Mucosa of rectum (tissue), 2 donors: ENCODE results near the gene DZIP1.

ENCODE experiments used
- H3K27ac ChIP-seq, 2 donors: one replicate each; pipeline ENCODE4 v1.7.0; 2013; ENCODE audit warnings: inconsistent platforms in 2 of 2, low read depth in 2 of 2, low read length in 2 of 2
- H3K27me3 ChIP-seq, 2 donors: one replicate each; pipeline ENCODE4 v1.7.0; 2013; ENCODE audit warnings: low read length in 2 of 2; ENCODE audit not compliant: control insufficient read depth in 2 of 2, insufficient read depth in 2 of 2
- H3K36me3 ChIP-seq, 2 donors: one replicate each; pipeline ENCODE4 v1.7.0; 2013; ENCODE audit warnings: low read length in 2 of 2; ENCODE audit not compliant: control insufficient read depth in 2 of 2, insufficient read depth in 2 of 2
- H3K4me1 ChIP-seq, 2 donors: one replicate each; pipeline ENCODE4 v1.7.0; 2013; ENCODE audit warnings: low read length in 2 of 2, mild to moderate bottlenecking in 1 of 2; ENCODE audit not compliant: control insufficient read depth in 2 of 2, insufficient read depth in 2 of 2
- H3K4me3 ChIP-seq, 2 donors: one replicate each; pipeline ENCODE4 v1.7.0; 2013; ENCODE audit warnings: low read length in 2 of 2
- H3K9ac ChIP-seq, 2 donors: one replicate each; pipeline ENCODE4 v1.7.0; 2013; ENCODE audit warnings: low read length in 2 of 2, low read depth in 1 of 2, mild to moderate bottlenecking in 1 of 2
- H3K9me3 ChIP-seq, 2 donors: one replicate each; pipeline ENCODE4 v1.7.0; 2013; ENCODE audit warnings: low read length in 2 of 2; ENCODE audit not compliant: control insufficient read depth in 2 of 2
- donor health status: healthy.
- donor health status: Normal muscosa, but diverticular disease.

The DZIP1 gene

DNA sequence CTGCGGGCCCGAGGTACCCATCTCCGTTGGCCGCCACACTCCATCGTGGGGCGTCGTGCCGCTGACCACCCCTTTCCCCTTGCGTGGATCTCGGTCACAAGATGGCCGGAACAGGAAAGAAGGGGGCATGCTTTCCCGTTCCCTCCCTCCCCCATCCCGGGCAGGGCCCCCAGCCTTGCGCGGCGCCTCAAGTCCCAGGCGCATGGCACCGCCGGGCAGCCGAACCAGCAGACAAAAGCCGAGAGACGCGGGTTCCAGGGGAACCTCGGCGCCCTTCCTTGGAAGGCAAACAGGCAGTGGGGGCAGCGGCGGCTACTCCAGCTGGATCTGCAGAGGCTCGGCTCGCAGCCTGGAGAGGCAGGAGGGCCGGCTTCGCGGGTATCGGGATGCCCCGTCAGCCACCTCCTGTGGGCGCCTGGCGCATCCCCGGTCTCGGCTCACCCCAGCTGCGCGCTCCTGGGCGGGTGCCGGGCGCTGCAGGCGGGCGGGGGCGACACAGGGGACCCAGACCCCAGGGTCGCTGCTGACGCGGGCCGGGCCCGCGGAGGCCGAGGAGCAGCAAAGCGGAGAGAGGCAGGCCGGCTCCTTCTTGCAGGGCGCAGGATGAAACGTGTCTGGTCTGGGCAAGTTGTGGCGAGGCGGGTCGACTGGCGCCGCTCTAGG is 439 bp downstream of the DZIP1 start:
- peak overlapping the region in 1 of 2 donors; percentile 48 for H3K9ac ChIP-seq
- peaks cover 0 to 3% of the 10 kb centered on the region in 2 donors for H3K4me1 ChIP-seq
- no peaks in the 10 kb centered on the region for H3K36me3 ChIP-seq
- no peaks in the 10 kb centered on the region for H3K9me3 ChIP-seq
- H3K4me3 ChIP-seq, result peak overlapping the region; percentile 8 to 62
- peaks cover 15 to 28% of the 10 kb centered on the region in 2 donors for H3K27me3 ChIP-seq
- peak overlapping the region; percentile 38 to 51 for H3K27ac ChIP-seq

DNA sequence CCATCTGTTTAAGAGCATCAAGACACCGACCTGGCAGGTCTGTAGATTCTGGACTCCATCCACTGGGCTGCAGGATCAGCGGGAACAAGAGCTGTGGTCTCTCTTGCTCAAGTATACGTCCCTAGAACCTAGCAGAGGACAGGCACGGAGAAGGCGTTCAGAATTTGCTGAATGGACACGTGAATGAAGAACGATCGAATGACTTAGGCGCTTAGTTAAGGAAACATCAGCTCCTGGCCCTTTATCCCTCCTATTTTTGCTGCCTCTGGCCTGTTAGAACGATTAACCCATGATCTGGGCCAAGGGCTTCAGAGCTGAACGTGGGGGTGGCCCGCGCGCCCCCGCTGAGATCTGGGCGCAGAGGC is 953 bp downstream of the DZIP1 start:
- Histone ChIP-seq H3K9me3 (no peaks in the 10 kb centered on the region), H3K4me1 (peaks cover 0 to 3% of the 10 kb centered on the region in 2 donors), H3K9ac (peak overlapping the region in 1 of 2 donors; percentile 43), H3K4me3 (peak overlapping the region; percentile 8 to 62), H3K27me3 (peaks cover 15 to 28% of the 10 kb centered on the region in 2 donors), H3K36me3 (no peaks in the 10 kb centered on the region), H3K27ac (peak overlapping the region; percentile 38 to 51)

DNA sequence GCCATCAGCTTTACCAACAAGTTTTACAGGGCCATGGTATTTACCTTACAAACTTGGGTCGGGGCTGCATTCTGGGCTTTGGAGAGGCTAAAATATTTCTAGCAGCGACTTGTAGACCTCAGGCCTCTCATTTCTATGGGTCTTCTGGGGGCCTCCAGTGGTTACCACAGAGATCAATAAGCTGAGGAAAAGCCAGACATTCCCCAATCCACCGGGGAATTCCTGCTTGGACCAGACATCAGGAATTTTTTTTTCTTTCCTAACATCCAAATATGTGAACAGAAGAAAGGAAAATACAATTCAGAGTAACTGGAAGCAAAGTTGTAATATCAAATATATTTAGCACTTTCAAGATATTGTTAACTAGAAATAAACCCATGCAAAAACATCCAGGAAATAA is 1.5 kb downstream of the DZIP1 start:
- no peak overlapping the region for H3K27ac ChIP-seq
- H3K27me3 ChIP-seq, result peaks cover 15 to 28% of the 10 kb centered on the region in 2 donors
- peak overlapping the region in 1 of 2 donors; percentile 62 for H3K4me3 ChIP-seq
- no peak overlapping the region for H3K9ac ChIP-seq
- peaks cover 0 to 3% of the 10 kb centered on the region in 2 donors for H3K4me1 ChIP-seq
- H3K36me3 ChIP-seq, result no peaks in the 10 kb centered on the region
- no peaks in the 10 kb centered on the region for H3K9me3 ChIP-seq

- Histone ChIP-seq H3K9me3 (no peaks in the 10 kb centered on the region), H3K4me3 (peak overlapping the region in 1 of 2 donors; percentile 29), H3K27me3 (peaks cover 15 to 28% of the 10 kb centered on the region in 2 donors), H3K36me3 (no peaks in the 10 kb centered on the region), H3K27ac (no peak overlapping the region), H3K9ac (peak overlapping the region in 1 of 2 donors; percentile 16), H3K4me1 (peaks cover 0 to 3% of the 10 kb centered on the region in 2 donors)
Observed at GRCh38 chr13:95642028-95642621, 2.4 kb downstream of the DZIP1 start.

DNA sequence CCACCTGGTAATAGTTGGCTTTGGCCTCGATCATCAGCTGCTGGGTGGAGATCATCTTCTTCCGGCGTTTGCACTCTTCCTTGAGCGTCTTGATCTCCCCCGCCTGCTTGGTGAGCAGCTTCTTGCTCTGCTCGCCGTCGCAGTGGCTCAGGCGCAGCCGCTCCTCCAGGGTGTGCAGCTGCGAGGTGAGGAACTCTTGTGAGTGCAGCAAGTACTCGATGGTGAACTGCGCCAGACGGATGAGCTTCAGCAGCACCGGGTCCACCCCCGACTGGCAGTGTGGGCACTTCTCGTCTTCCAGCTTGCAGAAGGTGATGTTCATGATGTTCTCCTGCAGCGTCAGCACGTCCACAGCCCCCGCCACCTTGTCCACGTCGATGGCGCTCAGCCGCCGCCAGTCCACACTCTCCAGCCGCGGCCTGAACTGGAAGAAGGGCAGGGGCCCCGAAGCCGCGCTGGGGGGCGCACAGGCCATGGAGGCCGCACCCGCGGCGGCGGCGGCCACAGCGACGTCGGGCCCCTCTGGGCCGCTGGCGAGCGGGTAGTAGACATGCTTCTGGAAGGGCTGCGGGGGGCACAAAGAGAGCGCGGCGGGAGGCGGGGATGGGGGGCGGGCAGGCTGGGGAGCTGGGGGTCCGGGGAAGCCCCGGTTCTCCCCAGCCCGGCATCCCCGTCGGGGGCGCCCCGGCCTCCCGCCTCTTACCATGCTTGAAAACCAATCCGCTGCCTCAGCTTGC is 3.0 kb downstream of the DZIP1 start:
- no peaks in the 10 kb centered on the region for H3K9me3 ChIP-seq
- no peak overlapping the region for H3K27ac ChIP-seq
- H3K27me3 ChIP-seq, result peaks cover 15 to 28% of the 10 kb centered on the region in 2 donors
- no peaks in the 10 kb centered on the region for H3K36me3 ChIP-seq
- no peak overlapping the region for H3K9ac ChIP-seq
- peak overlapping the region in 1 of 2 donors; percentile 31 for H3K4me3 ChIP-seq
- peaks cover 0 to 3% of the 10 kb centered on the region in 2 donors for H3K4me1 ChIP-seq

DNA sequence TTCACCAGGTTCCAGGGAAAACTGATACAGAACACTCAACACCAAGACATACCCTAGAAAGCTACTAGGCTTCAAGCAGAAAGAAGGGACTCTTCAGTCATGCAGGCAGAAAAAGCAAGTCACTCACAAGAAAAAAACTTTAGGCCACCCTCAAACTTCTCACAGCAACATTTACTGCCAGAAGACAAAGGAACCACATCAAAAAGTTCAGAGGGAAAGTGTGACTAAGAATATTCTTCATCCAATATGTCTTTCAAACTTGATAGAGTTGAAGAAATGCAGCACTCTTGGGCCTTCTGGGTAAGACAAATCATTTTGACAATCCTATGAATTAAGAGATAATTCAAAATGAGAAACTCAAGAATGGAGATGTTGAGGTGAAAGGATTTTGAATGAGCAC is 7.7 kb downstream of the DZIP1 start:
- H3K27ac ChIP-seq, result no peak overlapping the region
- H3K27me3 ChIP-seq, result peaks cover 7 to 8% of the 10 kb centered on the region in 2 donors
- H3K9me3 ChIP-seq, result no peaks in the 10 kb centered on the region
- H3K4me1 ChIP-seq, result peaks cover 0 to 2% of the 10 kb centered on the region in 2 donors
- H3K4me3 ChIP-seq, result no peak overlapping the region
- H3K9ac ChIP-seq, result no peak overlapping the region
- no peaks in the 10 kb centered on the region for H3K36me3 ChIP-seq

DNA sequence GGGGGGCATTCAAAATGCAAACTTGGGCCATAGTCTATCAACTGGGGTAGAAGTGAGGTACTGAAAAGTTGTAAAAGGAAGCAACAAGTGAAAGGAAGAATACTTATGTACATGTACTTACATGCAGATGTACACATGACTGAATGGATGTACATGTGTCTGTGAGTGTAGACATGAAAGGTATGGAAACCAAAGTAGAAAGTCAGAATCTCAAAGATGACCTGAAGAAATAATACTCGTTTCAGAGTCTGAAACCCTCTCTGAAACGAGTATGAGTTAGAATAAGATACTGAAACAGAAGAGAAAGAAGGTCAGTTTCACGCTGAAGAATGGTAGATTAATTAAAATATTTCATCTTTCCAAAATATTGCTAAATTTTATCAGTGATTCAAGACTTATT is 13.9 kb downstream of the DZIP1 start:
- Histone ChIP-seq H3K4me3 (no peak overlapping the region), H3K9me3 (no peaks in the 10 kb centered on the region), H3K9ac (no peak overlapping the region), H3K36me3 (no peaks in the 10 kb centered on the region), H3K4me1 (no peaks in the 10 kb centered on the region), H3K27me3 (peaks cover 0 to 3% of the 10 kb centered on the region in 2 donors), H3K27ac (no peak overlapping the region)

DNA sequence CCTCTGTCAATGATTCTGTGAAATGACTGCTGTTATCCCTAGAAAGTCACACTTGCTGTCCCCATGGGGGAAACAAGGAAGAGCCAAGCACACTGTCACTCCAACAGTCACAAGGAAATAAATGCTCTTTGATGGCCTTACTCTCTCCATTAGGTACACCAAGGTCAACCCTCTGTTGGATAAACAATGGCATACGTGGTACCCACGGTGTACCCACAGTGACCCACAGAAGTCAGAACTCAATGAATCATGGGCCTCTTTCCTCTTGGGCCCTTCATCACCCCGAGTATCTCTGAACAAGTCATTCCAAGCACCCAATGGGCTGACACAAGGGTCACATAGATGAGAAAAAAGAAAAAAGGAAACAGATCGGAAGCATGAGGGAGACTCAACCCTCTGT is 15.4 kb downstream of the DZIP1 start:
- H3K4me1 ChIP-seq, result no peaks in the 10 kb centered on the region
- no peak overlapping the region for H3K4me3 ChIP-seq
- no peak overlapping the region for H3K27ac ChIP-seq
- H3K36me3 ChIP-seq, result no peaks in the 10 kb centered on the region
- peaks cover 0 to 1% of the 10 kb centered on the region in 2 donors for H3K27me3 ChIP-seq
- H3K9me3 ChIP-seq, result no peaks in the 10 kb centered on the region
- H3K9ac ChIP-seq, result no peak overlapping the region

GRCh38 chr13:95628488-95628887 is 16.0 kb downstream of the DZIP1 start:
- H3K36me3 ChIP-seq, result no peaks in the 10 kb centered on the region
- H3K27ac ChIP-seq, result no peak overlapping the region
- no peaks in the 10 kb centered on the region for H3K9me3 ChIP-seq
- no peaks in the 10 kb centered on the region for H3K4me1 ChIP-seq
- no peak overlapping the region for H3K9ac ChIP-seq
- no peak overlapping the region for H3K4me3 ChIP-seq
- H3K27me3 ChIP-seq, result no peaks in the 10 kb centered on the region

DNA sequence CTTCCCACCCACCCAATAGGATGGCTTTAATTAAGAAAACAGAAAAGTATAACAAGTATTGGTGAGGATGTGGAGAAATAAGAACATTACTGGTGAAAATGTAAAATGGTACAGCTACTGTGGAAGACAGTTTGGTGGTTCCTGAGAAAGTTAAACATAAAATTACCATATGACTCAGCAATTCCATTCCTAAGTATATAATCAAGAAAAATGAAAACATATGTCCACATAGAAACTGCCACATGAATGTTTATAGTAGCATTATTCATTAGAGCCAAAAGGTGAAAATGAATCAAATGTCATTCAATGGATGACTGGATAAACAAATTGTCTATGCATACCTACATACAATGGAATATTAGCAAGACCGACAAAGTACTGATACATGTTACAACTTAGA is 16.9 kb downstream of the DZIP1 start:
- H3K27ac ChIP-seq, result no peak overlapping the region
- no peaks in the 10 kb centered on the region for H3K9me3 ChIP-seq
- no peak overlapping the region for H3K4me3 ChIP-seq

More for the DNA sequence above, 16.9 kb downstream of the DZIP1 start:
- Histone ChIP-seq H3K9ac (no peak overlapping the region), H3K27me3 (no peaks in the 10 kb centered on the region), H3K4me1 (no peaks in the 10 kb centered on the region), H3K36me3 (no peaks in the 10 kb centered on the region)
